Astrocyte (in vitro differentiated cells and primary cell): Measurements from ENCODE around the gene AKNAD1. TPM values are rescaled to one million over a fixed set of nuclear protein-coding genes. Genes with fewer than 3 reads are reported as not detected.

Experiments used
- DNase-seq: peaks from one replicate; pipeline ENCODE4 v3.0.0-alpha.2; 2010; ENCODE audit warnings: low read depth
- FAIRE-seq: peaks from 2 replicates; lab custom pipeline; 2011; peaks lifted over from hg19 to GRCh38; lab: Jason Lieb, UNC
- H2AFZ ChIP-seq: 2 replicates; pipeline ENCODE4 v1.6.0; 2012; ENCODE audit warnings: low read depth, low read length, inconsistent platforms
- H3K27ac ChIP-seq: 2 replicates; pipeline ENCODE4 v1.5.1; 2011; ENCODE audit warnings: low read depth, low read length, inconsistent platforms
- H3K27me3 ChIP-seq: 2 replicates; pipeline ENCODE4 v1.6.0; 2011; ENCODE audit warnings: low read length, inconsistent platforms; ENCODE audit not compliant: insufficient read depth
- H3K36me3 ChIP-seq: 2 replicates; pipeline ENCODE4 v1.5.1; 2011; ENCODE audit warnings: low read length, inconsistent platforms; ENCODE audit not compliant: insufficient read depth
- H3K4me1 ChIP-seq: 2 replicates; pipeline ENCODE4 v1.5.1; 2011; ENCODE audit warnings: low read length, inconsistent platforms; ENCODE audit not compliant: insufficient read depth
- H3K4me2 ChIP-seq: 2 replicates; pipeline ENCODE4 v1.6.0; 2012; ENCODE audit warnings: low read length, inconsistent platforms
- H3K4me3 ChIP-seq: 2 replicates; pipeline ENCODE4 v1.5.1; 2011; ENCODE audit warnings: low read depth, mild to moderate bottlenecking, low read length, inconsistent platforms; ENCODE audit not compliant: insufficient read depth
- H3K79me2 ChIP-seq: 2 replicates; pipeline ENCODE4 v1.6.0; 2012; ENCODE audit warnings: mild to moderate bottlenecking, low read length, inconsistent platforms; ENCODE audit not compliant: insufficient read depth
- H3K9ac ChIP-seq: 2 replicates; pipeline ENCODE4 v1.6.0; 2012; ENCODE audit warnings: mild to moderate bottlenecking, low read length, inconsistent platforms
- H3K9me3 ChIP-seq: 2 replicates; pipeline ENCODE4 v1.5.1; 2012; ENCODE audit warnings: low read depth, mild to moderate bottlenecking, low read length, inconsistent platforms; ENCODE audit not compliant: insufficient read depth
- H4K20me1 ChIP-seq: 2 replicates; pipeline ENCODE4 v1.6.0; 2012; ENCODE audit warnings: low read length, inconsistent platforms; ENCODE audit not compliant: insufficient read depth
- H3K27ac Mint-ChIP-seq: one replicate; pipeline ENCODE4 v1.8.0; 2021; ENCODE audit warnings: mild to moderate bottlenecking, mixed read lengths; ENCODE audit not compliant: unreplicated experiment
- H3K27me3 Mint-ChIP-seq: one replicate; pipeline ENCODE4 v1.8.0; 2021; ENCODE audit warnings: low read depth, mixed read lengths; ENCODE audit not compliant: unreplicated experiment
- H3K36me3 Mint-ChIP-seq: one replicate; pipeline ENCODE4 v1.8.0; 2021; ENCODE audit warnings: low read depth, mixed read lengths; ENCODE audit not compliant: unreplicated experiment
- H3K4me1 Mint-ChIP-seq: one replicate; pipeline ENCODE4 v1.8.0; 2021; ENCODE audit warnings: low read depth, mixed read lengths; ENCODE audit not compliant: unreplicated experiment
- H3K4me3 Mint-ChIP-seq: one replicate; pipeline ENCODE4 v1.8.0; 2021; ENCODE audit warnings: mild to moderate bottlenecking, moderate library complexity, mixed read lengths; ENCODE audit not compliant: unreplicated experiment
- H3K9me3 Mint-ChIP-seq: one replicate; pipeline ENCODE4 v1.8.0; 2021; ENCODE audit warnings: mild to moderate bottlenecking, mixed read lengths; ENCODE audit not compliant: unreplicated experiment
- EZH2 ChIP-seq: IDR thresholded peaks from 2 replicates; pipeline ENCODE4 v1.6.1; 2012; ENCODE audit warnings: mild to moderate bottlenecking, low read length, inconsistent platforms; ENCODE audit not compliant: insufficient read depth
- total RNA-seq: library from RNA; stranded (reverse); gene quantifications from 2 replicates; pipeline ENCODE4 v1.2.1, GENCODE V29; 2021
- TF ChIP-seq, protein P1 (sequence below): IDR thresholded peaks from 2 replicates; pipeline ENCODE4 v1.5.1; 2011; ENCODE audit warnings: low read depth, mild to moderate bottlenecking, inconsistent platforms, low read length, moderate library complexity; ENCODE audit not compliant: insufficient read depth

The AKNAD1 gene
- total RNA-seq, 1 donor from 2014 or later = not detected

DNA sequence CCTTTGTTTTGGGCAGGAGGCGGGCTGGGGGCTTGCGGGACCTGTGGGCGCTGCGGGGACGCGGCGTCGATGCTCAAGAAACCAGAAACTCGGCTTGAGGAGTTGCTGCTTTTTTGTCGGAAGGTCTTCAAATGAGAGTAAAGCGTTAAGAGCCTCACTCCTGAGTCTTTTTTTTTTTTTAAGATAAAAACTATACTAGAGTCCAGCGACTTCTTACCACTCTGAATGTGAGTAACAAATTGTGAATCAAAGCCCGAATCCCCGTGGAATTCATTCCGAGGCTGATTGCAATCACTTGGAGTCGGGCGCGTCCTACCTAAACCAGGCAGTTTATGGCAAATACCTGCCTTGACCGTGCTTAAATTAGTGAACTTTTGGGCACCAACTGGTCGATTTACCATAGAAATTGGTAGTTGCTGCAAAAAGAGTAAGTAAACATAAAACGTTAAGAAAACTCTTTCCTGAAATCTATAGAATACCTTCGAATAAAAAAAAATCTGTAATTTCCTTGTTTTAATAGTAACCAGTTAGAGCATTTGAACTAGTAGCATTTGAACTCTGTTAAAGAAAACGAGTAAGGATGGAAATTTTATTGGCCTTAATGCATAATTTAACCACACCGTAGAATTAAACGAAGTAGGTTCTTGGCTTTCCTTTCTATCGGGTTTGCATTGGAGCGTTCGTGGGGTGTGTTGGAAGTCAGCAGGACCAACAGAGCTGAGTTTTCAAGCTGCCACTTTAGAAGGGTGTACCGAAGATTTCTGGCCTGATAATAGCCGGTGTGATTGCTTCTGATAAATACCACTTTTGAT, 20.7 kb upstream of the AKNAD1 start:
- H3K4me1 ChIP-seq = peaks cover 6% of the 10 kb centered on the region
- peak overlapping the region; percentile 97 for H3K4me2 ChIP-seq
- H3K9ac ChIP-seq = peak overlapping the region; percentile 90
- peak overlapping the region; percentile 87 for H2AFZ ChIP-seq
- FAIRE-seq (no peak), DNase-seq (peak; percentile 19)
- TF ChIP-seq, protein P1, sequence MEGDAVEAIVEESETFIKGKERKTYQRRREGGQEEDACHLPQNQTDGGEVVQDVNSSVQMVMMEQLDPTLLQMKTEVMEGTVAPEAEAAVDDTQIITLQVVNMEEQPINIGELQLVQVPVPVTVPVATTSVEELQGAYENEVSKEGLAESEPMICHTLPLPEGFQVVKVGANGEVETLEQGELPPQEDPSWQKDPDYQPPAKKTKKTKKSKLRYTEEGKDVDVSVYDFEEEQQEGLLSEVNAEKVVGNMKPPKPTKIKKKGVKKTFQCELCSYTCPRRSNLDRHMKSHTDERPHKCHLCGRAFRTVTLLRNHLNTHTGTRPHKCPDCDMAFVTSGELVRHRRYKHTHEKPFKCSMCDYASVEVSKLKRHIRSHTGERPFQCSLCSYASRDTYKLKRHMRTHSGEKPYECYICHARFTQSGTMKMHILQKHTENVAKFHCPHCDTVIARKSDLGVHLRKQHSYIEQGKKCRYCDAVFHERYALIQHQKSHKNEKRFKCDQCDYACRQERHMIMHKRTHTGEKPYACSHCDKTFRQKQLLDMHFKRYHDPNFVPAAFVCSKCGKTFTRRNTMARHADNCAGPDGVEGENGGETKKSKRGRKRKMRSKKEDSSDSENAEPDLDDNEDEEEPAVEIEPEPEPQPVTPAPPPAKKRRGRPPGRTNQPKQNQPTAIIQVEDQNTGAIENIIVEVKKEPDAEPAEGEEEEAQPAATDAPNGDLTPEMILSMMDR = no peak
- no peak for TF ChIP-seq EZH2
- H3K9me3 Mint-ChIP-seq = no peaks in the 10 kb centered on the region
- peaks cover 3% of the 10 kb centered on the region for H4K20me1 ChIP-seq
- no peaks in the 10 kb centered on the region for H3K27me3 ChIP-seq
- no peaks in the 10 kb centered on the region for H3K36me3 ChIP-seq
- H3K27ac ChIP-seq = peak overlapping the region; percentile 75
- peaks cover 53% of the 10 kb centered on the region for H3K79me2 ChIP-seq
- peak overlapping the region; percentile 83 for H3K27ac Mint-ChIP-seq
- H3K4me3 ChIP-seq = peak overlapping the region; percentile 85
- H3K36me3 Mint-ChIP-seq = no peaks in the 10 kb centered on the region
- H3K4me1 Mint-ChIP-seq = no peaks in the 10 kb centered on the region
- H3K4me3 Mint-ChIP-seq = peak overlapping the region; percentile 99
- H3K9me3 ChIP-seq = no peaks in the 10 kb centered on the region
- peaks cover 2% of the 10 kb centered on the region for H3K27me3 Mint-ChIP-seq

DNA sequence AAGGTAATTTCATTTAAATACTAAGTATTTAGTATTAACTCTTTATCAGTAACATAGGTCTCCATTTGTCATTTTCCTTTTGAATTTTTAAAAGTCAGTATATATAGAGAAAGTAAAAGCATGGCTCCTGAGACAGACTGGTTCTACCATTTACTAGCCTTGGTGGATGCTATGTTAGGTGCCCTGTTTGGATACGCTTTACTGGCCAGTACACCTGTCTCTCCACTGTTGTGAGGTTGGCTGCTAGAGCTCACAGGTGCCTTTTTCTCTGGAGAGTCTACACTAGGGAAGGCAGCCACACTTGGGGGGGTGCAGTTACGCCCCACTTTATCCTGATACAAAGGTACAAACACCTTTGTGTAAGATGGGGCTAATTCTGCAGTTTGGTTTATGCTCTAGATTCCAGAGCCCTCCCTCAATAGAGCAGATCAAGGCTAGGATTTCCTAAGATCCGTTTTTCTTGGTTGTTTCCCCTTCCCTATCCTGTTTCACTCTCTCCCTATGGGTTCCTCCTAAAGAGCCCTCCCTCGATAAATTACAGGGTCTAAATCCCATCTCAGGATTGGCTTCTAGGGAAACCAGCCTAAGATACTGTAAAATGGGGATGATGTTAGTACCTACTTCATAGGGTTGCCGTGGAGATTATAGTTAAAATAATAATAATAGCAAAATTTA, 14.3 kb upstream of the AKNAD1 start:
- H3K27ac Mint-ChIP-seq = no peak overlapping the region
- no peak for FAIRE-seq

More for the DNA sequence above, 14.3 kb upstream of the AKNAD1 start:
- no peak for DNase-seq
- Histone ChIP-seq H3K4me3 (no peak overlapping the region), H3K4me1 (no peaks in the 10 kb centered on the region), H3K79me2 (no peaks in the 10 kb centered on the region), H3K4me2 (no peak overlapping the region), H3K27me3 (no peaks in the 10 kb centered on the region), H3K27ac (no peak overlapping the region), H3K9me3 (no peaks in the 10 kb centered on the region), H4K20me1 (no peaks in the 10 kb centered on the region), H3K36me3 (no peaks in the 10 kb centered on the region), H3K9ac (no peak overlapping the region), H2AFZ (no peak overlapping the region)
- TF ChIP-seq EZH2 = no peak
- TF ChIP-seq, protein P1 = no peak
- peaks cover 7% of the 10 kb centered on the region for H3K27me3 Mint-ChIP-seq
- H3K9me3 Mint-ChIP-seq = peaks cover 2% of the 10 kb centered on the region
- no peak overlapping the region for H3K4me3 Mint-ChIP-seq
- H3K36me3 Mint-ChIP-seq = no peaks in the 10 kb centered on the region
- H3K4me1 Mint-ChIP-seq = no peaks in the 10 kb centered on the region
